Gastrocnemius medialis (tissue), 4 donors: ENCODE measurements around the gene ZBTB7B.

Source experiments
- POLR2A ChIP-seq, 2 donors: fragments of 450-650 bp; IDR thresholded peaks; one replicate each; pipeline ENCODE4 v1.6.1; 2017; ENCODE audit warnings: antibody characterized with exemption in 2 of 2, mild to moderate bottlenecking in 2 of 2, moderate library complexity in 2 of 2
- TF ChIP-seq, protein P1 (sequence below), 5 experiments: fragments of 450-650 bp in 3 of 5; fragments of 200-600 bp in 2 of 5; sonication (generic) in 2 of 5; IDR thresholded peaks in 4 of 5; conservative IDR thresholded peaks in 1 of 5; 1 replicate in 4 of 5; 2 replicates in 1 of 5; pipeline ENCODE4 v1.5.1; 2016 to 2019; ENCODE audit warnings: antibody characterized with exemption in 5 of 5, mild to moderate bottlenecking in 3 of 5, moderate library complexity in 3 of 5

GRCh38 chr1:154978360-154978759, 24.2 kb upstream of the ZBTB7B start:
- TF ChIP-seq POLR2A (IDR thresholded peaks at IDR 0.05), result no peak
- TF ChIP-seq, protein P1, sequence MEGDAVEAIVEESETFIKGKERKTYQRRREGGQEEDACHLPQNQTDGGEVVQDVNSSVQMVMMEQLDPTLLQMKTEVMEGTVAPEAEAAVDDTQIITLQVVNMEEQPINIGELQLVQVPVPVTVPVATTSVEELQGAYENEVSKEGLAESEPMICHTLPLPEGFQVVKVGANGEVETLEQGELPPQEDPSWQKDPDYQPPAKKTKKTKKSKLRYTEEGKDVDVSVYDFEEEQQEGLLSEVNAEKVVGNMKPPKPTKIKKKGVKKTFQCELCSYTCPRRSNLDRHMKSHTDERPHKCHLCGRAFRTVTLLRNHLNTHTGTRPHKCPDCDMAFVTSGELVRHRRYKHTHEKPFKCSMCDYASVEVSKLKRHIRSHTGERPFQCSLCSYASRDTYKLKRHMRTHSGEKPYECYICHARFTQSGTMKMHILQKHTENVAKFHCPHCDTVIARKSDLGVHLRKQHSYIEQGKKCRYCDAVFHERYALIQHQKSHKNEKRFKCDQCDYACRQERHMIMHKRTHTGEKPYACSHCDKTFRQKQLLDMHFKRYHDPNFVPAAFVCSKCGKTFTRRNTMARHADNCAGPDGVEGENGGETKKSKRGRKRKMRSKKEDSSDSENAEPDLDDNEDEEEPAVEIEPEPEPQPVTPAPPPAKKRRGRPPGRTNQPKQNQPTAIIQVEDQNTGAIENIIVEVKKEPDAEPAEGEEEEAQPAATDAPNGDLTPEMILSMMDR (IDR thresholded peaks at IDR 0.05 in 4 of 5, conservative IDR thresholded peaks at IDR 0.05 in 1 of 5), result no peak
